ENCODE measurements around the gene PRDM12. TPM values are rescaled to one million over a fixed set of nuclear protein-coding genes. Genes with fewer than 3 reads are reported as not detected.

PRDM12 gene
- total and polyA plus RNA-seq, 2 of the 8 experiments (the other 6 are each of a cell fraction or from before 2014, with no cell fraction given): 0.14 to 0.22 TPM

DNA sequence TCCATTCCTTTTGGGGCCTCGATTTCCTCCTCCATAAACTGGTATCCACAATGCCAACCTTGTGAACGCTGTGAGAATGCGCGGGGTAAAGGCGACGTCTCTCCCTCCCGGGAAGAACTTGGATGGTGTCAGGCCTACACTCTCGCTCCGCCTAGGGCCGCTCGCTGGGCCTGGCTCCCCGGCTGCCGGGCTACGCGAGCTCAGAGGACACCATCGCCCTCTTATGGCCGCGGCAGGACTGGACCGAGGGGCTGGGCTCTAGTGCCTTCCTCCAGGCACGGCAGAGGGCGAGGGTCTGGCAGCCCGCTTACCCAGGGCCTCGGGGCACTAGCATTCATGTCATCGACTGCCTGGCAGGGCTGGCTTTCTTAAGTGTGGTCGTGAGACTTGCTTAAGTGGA is 27.9 kb downstream of the PRDM12 start (continued):
- TF ChIP-seq RAD21 (IDR thresholded peaks at IDR 0.05 in 1 of 2, conservative IDR thresholded peaks at IDR 0.05 in 1 of 2; ENCODE audit: low read depth in 2 of 2, low read length in 2 of 2) (peak; percentile 57 to 79), GABPA (IDR thresholded peaks at IDR 0.05; ENCODE audit: borderline replicate concordance, insufficient read depth, low read length) (peak; percentile 79; the same call in 1 of the 2 replicates), CHD1 (IDR thresholded peaks at IDR 0.05; ENCODE audit: low read depth, low read length) (no peak), SP2 (IDR thresholded peaks at IDR 0.05; ENCODE audit: low read length) (no peak), TAF1 (IDR thresholded peaks at IDR 0.05; ENCODE audit: low read depth, low read length) (peak; percentile 61; the same call in 1 of the 2 replicates), SAP30 (IDR thresholded peaks at IDR 0.05; ENCODE audit: insufficient read depth, insufficient replicate concordance, low read length) (no peak), MAX (IDR thresholded peaks at IDR 0.05) (peak; percentile 45; the same call in 1 of the 2 replicates)
- TF ChIP-seq, protein P1, sequence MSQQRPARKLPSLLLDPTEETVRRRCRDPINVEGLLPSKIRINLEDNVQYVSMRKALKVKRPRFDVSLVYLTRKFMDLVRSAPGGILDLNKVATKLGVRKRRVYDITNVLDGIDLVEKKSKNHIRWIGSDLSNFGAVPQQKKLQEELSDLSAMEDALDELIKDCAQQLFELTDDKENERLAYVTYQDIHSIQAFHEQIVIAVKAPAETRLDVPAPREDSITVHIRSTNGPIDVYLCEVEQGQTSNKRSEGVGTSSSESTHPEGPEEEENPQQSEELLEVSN (IDR thresholded peaks at IDR 0.05): peak; percentile 60; the same call in 1 of the 2 replicates
